ENCODE measurements around the gene DEPDC5.

The DEPDC5 gene

DNA sequence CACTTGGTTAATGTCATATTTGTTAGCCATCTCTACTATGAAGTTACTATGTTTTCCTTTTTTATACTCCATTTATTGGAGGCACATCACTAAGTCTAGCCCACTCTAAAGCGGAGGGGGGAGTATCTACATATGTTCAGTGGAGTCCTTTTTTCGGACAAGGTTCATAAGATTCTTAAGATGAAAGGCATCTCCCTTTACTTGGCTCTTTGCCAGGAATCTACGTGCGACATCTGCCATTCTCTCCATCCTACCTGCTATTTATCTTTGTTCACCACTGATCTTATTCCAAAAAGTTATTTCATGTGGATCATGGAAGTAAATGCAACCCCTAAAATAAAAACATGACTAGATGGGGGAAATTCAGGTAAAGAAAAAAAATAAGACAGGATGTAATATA lies 113.1 kb downstream of the DEPDC5 start:
- Histone ChIP-seq H3K79me2 (ENCODE audit: control insufficient read depth, low read length) (no peaks in the 10 kb centered on the region), H3K4me2 (ENCODE audit: low read length) (no peak overlapping the region), H3K36me3 (ENCODE audit: control insufficient read depth, low read length) (peaks cover 38% of the 10 kb centered on the region), H3K27me3 (ENCODE audit: control insufficient read depth, low read length) (no peaks in the 10 kb centered on the region), H3K4me3 (ENCODE audit: low read length) (no peak overlapping the region), H3K4me1 (ENCODE audit: control insufficient read depth, low read length) (no peaks in the 10 kb centered on the region), H3K9me2 (replicated peaks; ENCODE audit: control insufficient read depth, low read length) (no peaks in the 10 kb centered on the region), H3F3A (ENCODE audit: control insufficient read depth, insufficient read depth) (no peaks in the 10 kb centered on the region), H4K20me1 (ENCODE audit: control insufficient read depth, insufficient read depth, low read depth, low read length) (no peaks in the 10 kb centered on the region), H3K27ac (ENCODE audit: low read depth, low read length) (no peak overlapping the region), H3K9me3 (ENCODE audit: control insufficient read depth, insufficient read depth, low read length) (no peaks in the 10 kb centered on the region)
- no peak for TF ChIP-seq EZH2phosphoT487 (IDR thresholded peaks at IDR 0.05; ENCODE audit: borderline replicate concordance, low read length)
- TF ChIP-seq, protein P1, sequence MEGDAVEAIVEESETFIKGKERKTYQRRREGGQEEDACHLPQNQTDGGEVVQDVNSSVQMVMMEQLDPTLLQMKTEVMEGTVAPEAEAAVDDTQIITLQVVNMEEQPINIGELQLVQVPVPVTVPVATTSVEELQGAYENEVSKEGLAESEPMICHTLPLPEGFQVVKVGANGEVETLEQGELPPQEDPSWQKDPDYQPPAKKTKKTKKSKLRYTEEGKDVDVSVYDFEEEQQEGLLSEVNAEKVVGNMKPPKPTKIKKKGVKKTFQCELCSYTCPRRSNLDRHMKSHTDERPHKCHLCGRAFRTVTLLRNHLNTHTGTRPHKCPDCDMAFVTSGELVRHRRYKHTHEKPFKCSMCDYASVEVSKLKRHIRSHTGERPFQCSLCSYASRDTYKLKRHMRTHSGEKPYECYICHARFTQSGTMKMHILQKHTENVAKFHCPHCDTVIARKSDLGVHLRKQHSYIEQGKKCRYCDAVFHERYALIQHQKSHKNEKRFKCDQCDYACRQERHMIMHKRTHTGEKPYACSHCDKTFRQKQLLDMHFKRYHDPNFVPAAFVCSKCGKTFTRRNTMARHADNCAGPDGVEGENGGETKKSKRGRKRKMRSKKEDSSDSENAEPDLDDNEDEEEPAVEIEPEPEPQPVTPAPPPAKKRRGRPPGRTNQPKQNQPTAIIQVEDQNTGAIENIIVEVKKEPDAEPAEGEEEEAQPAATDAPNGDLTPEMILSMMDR (IDR thresholded peaks at IDR 0.05; ENCODE audit: low read depth, low read length, poor library complexity, severe bottlenecking) = no peak

DNA sequence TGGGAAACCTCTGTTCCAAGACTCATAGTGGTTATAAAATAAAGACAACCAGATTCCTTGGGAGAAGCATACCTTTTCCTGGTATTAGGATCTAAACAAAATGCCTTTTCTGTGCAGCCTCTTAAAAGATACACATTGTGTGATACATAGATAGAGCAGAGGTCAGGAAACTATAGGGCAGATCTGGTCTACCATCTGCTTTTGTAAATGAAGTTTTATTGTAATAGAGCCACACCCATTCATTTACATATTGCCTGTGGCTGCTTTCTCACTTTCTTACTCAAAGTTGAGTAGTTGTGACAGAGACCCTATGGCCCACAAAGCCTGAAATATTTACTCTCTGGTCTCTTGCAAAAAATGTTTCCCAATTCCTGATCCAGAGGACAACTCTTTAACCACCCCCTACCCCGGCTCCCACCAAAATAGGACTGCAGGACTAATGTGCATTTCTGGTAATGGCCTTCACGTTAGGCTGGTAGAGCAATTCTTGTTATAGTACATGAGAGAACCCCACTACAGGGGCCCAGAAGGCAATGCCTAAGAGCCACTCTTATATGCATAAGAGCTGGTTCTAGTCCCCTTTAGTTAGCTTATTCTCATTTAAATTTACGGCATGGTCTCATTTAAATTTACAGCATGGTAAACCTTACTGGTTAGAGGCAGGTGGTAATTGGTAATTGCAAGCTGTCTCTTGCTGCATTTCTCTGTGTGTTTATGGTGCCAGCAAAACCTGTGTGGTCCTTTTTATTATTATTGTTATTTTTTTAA lies 113.8 kb downstream of the DEPDC5 start:
- Histone ChIP-seq H3K4me1 (ENCODE audit: control insufficient read depth, low read length) (no peaks in the 10 kb centered on the region), H3K4me3 (ENCODE audit: low read length) (no peak overlapping the region), H3K9me2 (replicated peaks; ENCODE audit: control insufficient read depth, low read length) (no peaks in the 10 kb centered on the region), H3K36me3 (ENCODE audit: control insufficient read depth, low read length) (peaks cover 43% of the 10 kb centered on the region), H3K27ac (ENCODE audit: low read depth, low read length) (no peak overlapping the region), H3K4me2 (ENCODE audit: low read length) (no peak overlapping the region), H4K20me1 (ENCODE audit: control insufficient read depth, insufficient read depth, low read depth, low read length) (no peaks in the 10 kb centered on the region), H3K27me3 (ENCODE audit: control insufficient read depth, low read length) (no peaks in the 10 kb centered on the region), H3K9me3 (ENCODE audit: control insufficient read depth, insufficient read depth, low read length) (no peaks in the 10 kb centered on the region), H3F3A (ENCODE audit: control insufficient read depth, insufficient read depth) (no peaks in the 10 kb centered on the region), H3K79me2 (ENCODE audit: control insufficient read depth, low read length) (no peaks in the 10 kb centered on the region)
- TF ChIP-seq, protein P1 (IDR thresholded peaks at IDR 0.05; ENCODE audit: low read depth, low read length, poor library complexity, severe bottlenecking) = no peak
- TF ChIP-seq EZH2phosphoT487 (IDR thresholded peaks at IDR 0.05; ENCODE audit: borderline replicate concordance, low read length) = no peak

DNA sequence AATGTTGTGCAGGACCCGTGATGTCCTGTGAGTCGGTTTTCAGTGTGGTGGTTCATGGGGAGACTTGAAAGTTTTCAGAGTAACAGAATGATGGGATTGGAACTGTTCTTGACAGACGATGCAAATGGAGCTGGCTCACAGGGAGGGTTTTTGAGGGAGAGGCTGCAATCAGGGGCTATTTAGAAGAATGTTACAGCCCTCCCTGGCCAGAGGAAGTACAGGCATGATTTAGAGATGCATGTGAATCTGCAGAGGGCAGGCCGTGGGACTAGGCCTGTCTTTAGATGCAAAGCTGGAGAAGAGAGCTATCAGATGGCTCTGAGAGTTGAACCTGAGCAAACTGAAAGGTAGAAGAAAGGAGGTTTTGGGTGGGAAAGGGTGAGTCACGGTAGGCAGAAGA lies 115.9 kb downstream of the DEPDC5 start:
- Histone ChIP-seq H3K4me2 (ENCODE audit: low read length) (no peak overlapping the region), H3K9me3 (ENCODE audit: control insufficient read depth, insufficient read depth, low read length) (no peaks in the 10 kb centered on the region), H3K27me3 (ENCODE audit: control insufficient read depth, low read length) (no peaks in the 10 kb centered on the region), H3K27ac (ENCODE audit: low read depth, low read length) (no peak overlapping the region), H3F3A (ENCODE audit: control insufficient read depth, insufficient read depth) (no peaks in the 10 kb centered on the region), H3K4me3 (ENCODE audit: low read length) (no peak overlapping the region), H3K79me2 (ENCODE audit: control insufficient read depth, low read length) (no peaks in the 10 kb centered on the region), H4K20me1 (ENCODE audit: control insufficient read depth, insufficient read depth, low read depth, low read length) (no peaks in the 10 kb centered on the region), H3K9me2 (replicated peaks; ENCODE audit: control insufficient read depth, low read length) (no peaks in the 10 kb centered on the region), H3K36me3 (ENCODE audit: control insufficient read depth, low read length) (peaks cover 56% of the 10 kb centered on the region), H3K4me1 (ENCODE audit: control insufficient read depth, low read length) (no peaks in the 10 kb centered on the region)
- no peak for TF ChIP-seq EZH2phosphoT487 (IDR thresholded peaks at IDR 0.05; ENCODE audit: borderline replicate concordance, low read length)
- TF ChIP-seq, protein P1 (IDR thresholded peaks at IDR 0.05; ENCODE audit: low read depth, low read length, poor library complexity, severe bottlenecking) = no peak
